GM19193 (cell line): ENCODE results near the gene PDZRN3.

Source experiments
- POLR2A ChIP-seq: IDR thresholded peaks from 4 replicates; pipeline ENCODE4 v1.6.1; 2011; ENCODE audit not compliant: insufficient read depth, insufficient read length; ENCODE audit errors: extremely low read depth

Gene PDZRN3

GRCh38 chr3:73624821-73625665 is at the start of gene PDZRN3:
Gene PDZRN3, minus strand, starts transcription at chr3:73624941.
- no peak for TF ChIP-seq POLR2A

- no peak for TF ChIP-seq POLR2A
These were observed 49.5 kb upstream of the PDZRN3 start for GRCh38 chr3:73674280-73674679.

GRCh38 chr3:73669260-73669659 is 44.5 kb upstream of the PDZRN3 start:
- TF ChIP-seq POLR2A: no peak

- TF ChIP-seq POLR2A: no peak
These were observed 43.6 kb upstream of the PDZRN3 start for GRCh38 chr3:73668391-73668790.

- no peak for TF ChIP-seq POLR2A
These were observed 43.1 kb upstream of the PDZRN3 start for GRCh38 chr3:73667889-73668288.

GRCh38 chr3:73665286-73665685 is 40.5 kb upstream of the PDZRN3 start:
- no peak for TF ChIP-seq POLR2A

GRCh38 chr3:73664389-73664788 is 39.6 kb upstream of the PDZRN3 start:
- TF ChIP-seq POLR2A: no peak

GRCh38 chr3:73663495-73663894 is 38.8 kb upstream of the PDZRN3 start:
- TF ChIP-seq POLR2A: no peak

GRCh38 chr3:73661265-73661664 is 36.5 kb upstream of the PDZRN3 start:
- TF ChIP-seq POLR2A: no peak

- no peak for TF ChIP-seq POLR2A
These were observed 33.5 kb upstream of the PDZRN3 start for GRCh38 chr3:73658227-73658626.

- TF ChIP-seq POLR2A: no peak
These were observed 32.4 kb upstream of the PDZRN3 start for GRCh38 chr3:73657186-73657585.

- no peak for TF ChIP-seq POLR2A
These were observed 31.6 kb upstream of the PDZRN3 start for GRCh38 chr3:73656241-73656890.

- no peak for TF ChIP-seq POLR2A
These were observed 30.5 kb upstream of the PDZRN3 start for GRCh38 chr3:73655197-73655596.

GRCh38 chr3:73653877-73654276 is 29.1 kb upstream of the PDZRN3 start:
- TF ChIP-seq POLR2A: no peak

DNA sequence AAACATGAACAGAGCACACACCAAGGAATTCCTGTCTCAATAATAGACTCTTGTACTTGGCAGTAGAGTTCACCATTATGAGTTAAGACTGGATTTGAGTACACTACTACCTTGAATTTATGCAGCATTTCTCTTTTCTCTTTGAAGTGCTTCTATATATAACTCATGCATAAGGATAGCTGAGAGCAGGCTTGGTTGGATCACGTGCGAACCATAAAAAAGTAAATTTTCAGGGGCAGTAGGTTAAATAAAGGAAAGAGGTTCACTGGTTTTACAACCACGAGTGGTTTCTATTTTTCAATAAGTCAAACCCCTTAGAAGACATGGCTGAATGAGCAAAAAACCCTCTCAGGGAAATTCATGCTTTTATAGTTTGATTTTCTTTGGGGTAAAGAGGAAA is 28.6 kb upstream of the PDZRN3 start:
- no peak for TF ChIP-seq POLR2A

GRCh38 chr3:73652896-73653295 is 28.2 kb upstream of the PDZRN3 start:
- TF ChIP-seq POLR2A: no peak
